Stimulated activated effector memory CD8-positive, alpha-beta T cell treated with anti-CD3 and anti-CD28 coated beads, Interleukin-12 subunit alpha, Interleukin-12 subunit beta, amount 100 ng/mL, for 72 hours (primary cell): ENCODE data around the gene URB1.

Experiments
- ATAC-seq: fragments of 150-1000 bp; cut with Tn5 transposase; 2 replicates; pipeline ENCODE4 v1.10.0; 2021
- DNase-seq, 2 donors: peaks; one replicate each; pipeline ENCODE4 v3.0.0; 2021 to 2022; ENCODE audit warnings: low spot score in 2 of 2
- H3K27ac Mint-ChIP-seq: one replicate; pipeline ENCODE4 v1.8.0; 2022; ENCODE audit warnings: mild to moderate bottlenecking, mixed read lengths
- H3K36me3 Mint-ChIP-seq: one replicate; pipeline ENCODE4 v1.8.0; 2022; ENCODE audit warnings: mild to moderate bottlenecking, mixed read lengths
- H3K4me1 Mint-ChIP-seq: one replicate; pipeline ENCODE4 v1.8.0; 2022; ENCODE audit warnings: mixed read lengths
- H3K4me3 Mint-ChIP-seq: one replicate; pipeline ENCODE4 v1.8.0; 2022; ENCODE audit warnings: mild to moderate bottlenecking, mixed read lengths
- H3K9me3 Mint-ChIP-seq: one replicate; pipeline ENCODE4 v1.8.0; 2022; ENCODE audit warnings: mixed read lengths

URB1 gene

GRCh38 chr21:32348604-32349332 lies 44.0 kb downstream of the URB1 start:
- DNase-seq, result no peak
- peak overlapping the region; percentile 32 for H3K27ac Mint-ChIP-seq
- no peak for ATAC-seq
- no peaks in the 10 kb centered on the region for H3K4me1 Mint-ChIP-seq
- H3K4me3 Mint-ChIP-seq, result no peak overlapping the region
- H3K9me3 Mint-ChIP-seq, result peaks cover 1% of the 10 kb centered on the region
- H3K36me3 Mint-ChIP-seq, result peaks cover 88% of the 10 kb centered on the region

GRCh38 chr21:32347977-32348376 lies 44.8 kb downstream of the URB1 start:
- Mint-ChIP-seq H3K4me1 (no peaks in the 10 kb centered on the region), H3K9me3 (peaks cover 3% of the 10 kb centered on the region), H3K4me3 (no peak overlapping the region), H3K36me3 (peaks cover 88% of the 10 kb centered on the region), H3K27ac (no peak overlapping the region)
- ATAC-seq (no peak), DNase-seq (no peak)

- no peak overlapping the region for H3K27ac Mint-ChIP-seq
- ATAC-seq (no peak), DNase-seq (no peak)
- H3K4me1 Mint-ChIP-seq, result no peaks in the 10 kb centered on the region
- H3K36me3 Mint-ChIP-seq, result peaks cover 88% of the 10 kb centered on the region
- H3K9me3 Mint-ChIP-seq, result peaks cover 3% of the 10 kb centered on the region
- no peak overlapping the region for H3K4me3 Mint-ChIP-seq
Observed at GRCh38 chr21:32347351-32347750, 45.5 kb downstream of the URB1 start.

GRCh38 chr21:32346951-32347350 lies 45.9 kb downstream of the URB1 start:
- Mint-ChIP-seq H3K4me3 (no peak overlapping the region), H3K36me3 (peaks cover 88% of the 10 kb centered on the region), H3K9me3 (peaks cover 3% of the 10 kb centered on the region), H3K27ac (no peak overlapping the region), H3K4me1 (no peaks in the 10 kb centered on the region)
- ATAC-seq (no peak), DNase-seq (no peak)

GRCh38 chr21:32340863-32341848 lies 51.7 kb downstream of the URB1 start:
- H3K36me3 Mint-ChIP-seq, result peaks cover 100% of the 10 kb centered on the region
- peaks cover 3% of the 10 kb centered on the region for H3K9me3 Mint-ChIP-seq
- peak overlapping the region; percentile 7 for H3K27ac Mint-ChIP-seq
- DNase-seq (no peak), ATAC-seq (no peak)
- no peaks in the 10 kb centered on the region for H3K4me1 Mint-ChIP-seq
- no peak overlapping the region for H3K4me3 Mint-ChIP-seq

GRCh38 chr21:32338209-32338921 lies 54.4 kb downstream of the URB1 start:
- peaks cover 100% of the 10 kb centered on the region for H3K36me3 Mint-ChIP-seq
- H3K4me3 Mint-ChIP-seq, result no peak overlapping the region
- no peaks in the 10 kb centered on the region for H3K4me1 Mint-ChIP-seq
- no peaks in the 10 kb centered on the region for H3K9me3 Mint-ChIP-seq
- DNase-seq (no peak), ATAC-seq (no peak)
- H3K27ac Mint-ChIP-seq, result peak overlapping the region; percentile 53

- Mint-ChIP-seq H3K27ac (no peak overlapping the region), H3K9me3 (no peaks in the 10 kb centered on the region)
- no peak for ATAC-seq
Observed at GRCh38 chr21:32337206-32337605, 55.6 kb downstream of the URB1 start.

GRCh38 chr21:32336711-32337110 lies 56.1 kb downstream of the URB1 start:
- ATAC-seq (no peak), DNase-seq (no peak)
- peak overlapping the region; percentile 52 for H3K27ac Mint-ChIP-seq
- H3K4me3 Mint-ChIP-seq, result no peak overlapping the region
- peaks cover 100% of the 10 kb centered on the region for H3K36me3 Mint-ChIP-seq
- no peaks in the 10 kb centered on the region for H3K4me1 Mint-ChIP-seq
- no peaks in the 10 kb centered on the region for H3K9me3 Mint-ChIP-seq

More at GRCh38 chr21:32337206-32337605, 55.6 kb downstream of the URB1 start:
- no peak overlapping the region for H3K4me3 Mint-ChIP-seq
- DNase-seq, result no peak
- peaks cover 100% of the 10 kb centered on the region for H3K36me3 Mint-ChIP-seq
- no peaks in the 10 kb centered on the region for H3K4me1 Mint-ChIP-seq

- Mint-ChIP-seq H3K9me3 (no peaks in the 10 kb centered on the region), H3K27ac (peak overlapping the region; percentile 52), H3K4me1 (no peaks in the 10 kb centered on the region), H3K36me3 (peaks cover 100% of the 10 kb centered on the region), H3K4me3 (no peak overlapping the region)
- ATAC-seq, result no peak
- DNase-seq, result no peak
Observed at GRCh38 chr21:32335601-32336575, 56.9 kb downstream of the URB1 start.

GRCh38 chr21:32334980-32335531 lies 57.8 kb downstream of the URB1 start:
- ATAC-seq (no peak), DNase-seq (no peak)
- Mint-ChIP-seq H3K36me3 (peaks cover 100% of the 10 kb centered on the region), H3K9me3 (no peaks in the 10 kb centered on the region), H3K4me1 (no peaks in the 10 kb centered on the region), H3K4me3 (no peak overlapping the region), H3K27ac (no peak overlapping the region)

GRCh38 chr21:32333953-32334673 lies 58.7 kb downstream of the URB1 start:
- Mint-ChIP-seq H3K36me3 (peaks cover 100% of the 10 kb centered on the region), H3K4me1 (no peaks in the 10 kb centered on the region), H3K27ac (no peak overlapping the region), H3K9me3 (no peaks in the 10 kb centered on the region), H3K4me3 (no peak overlapping the region)
- ATAC-seq, result no peak
- DNase-seq, result no peak

- no peak overlapping the region for H3K27ac Mint-ChIP-seq
- ATAC-seq, result no peak
Observed at GRCh38 chr21:32332463-32332951, 60.3 kb downstream of the URB1 start.

GRCh38 chr21:32331444-32332305 lies 61.1 kb downstream of the URB1 start:
- Mint-ChIP-seq H3K9me3 (no peaks in the 10 kb centered on the region), H3K36me3 (peaks cover 100% of the 10 kb centered on the region), H3K4me3 (no peak overlapping the region), H3K4me1 (no peaks in the 10 kb centered on the region), H3K27ac (peak overlapping the region; percentile 32)
- DNase-seq (no peak), ATAC-seq (no peak)

More at GRCh38 chr21:32332463-32332951, 60.3 kb downstream of the URB1 start:
- no peak for DNase-seq
- Mint-ChIP-seq H3K4me1 (no peaks in the 10 kb centered on the region), H3K36me3 (peaks cover 100% of the 10 kb centered on the region), H3K9me3 (no peaks in the 10 kb centered on the region), H3K4me3 (no peak overlapping the region)
